ENCODE results near the gene GGCX.
A peak's percentile ranks its signal among the peaks of the same experiment; 100 is the strongest.

The GGCX gene

DNA sequence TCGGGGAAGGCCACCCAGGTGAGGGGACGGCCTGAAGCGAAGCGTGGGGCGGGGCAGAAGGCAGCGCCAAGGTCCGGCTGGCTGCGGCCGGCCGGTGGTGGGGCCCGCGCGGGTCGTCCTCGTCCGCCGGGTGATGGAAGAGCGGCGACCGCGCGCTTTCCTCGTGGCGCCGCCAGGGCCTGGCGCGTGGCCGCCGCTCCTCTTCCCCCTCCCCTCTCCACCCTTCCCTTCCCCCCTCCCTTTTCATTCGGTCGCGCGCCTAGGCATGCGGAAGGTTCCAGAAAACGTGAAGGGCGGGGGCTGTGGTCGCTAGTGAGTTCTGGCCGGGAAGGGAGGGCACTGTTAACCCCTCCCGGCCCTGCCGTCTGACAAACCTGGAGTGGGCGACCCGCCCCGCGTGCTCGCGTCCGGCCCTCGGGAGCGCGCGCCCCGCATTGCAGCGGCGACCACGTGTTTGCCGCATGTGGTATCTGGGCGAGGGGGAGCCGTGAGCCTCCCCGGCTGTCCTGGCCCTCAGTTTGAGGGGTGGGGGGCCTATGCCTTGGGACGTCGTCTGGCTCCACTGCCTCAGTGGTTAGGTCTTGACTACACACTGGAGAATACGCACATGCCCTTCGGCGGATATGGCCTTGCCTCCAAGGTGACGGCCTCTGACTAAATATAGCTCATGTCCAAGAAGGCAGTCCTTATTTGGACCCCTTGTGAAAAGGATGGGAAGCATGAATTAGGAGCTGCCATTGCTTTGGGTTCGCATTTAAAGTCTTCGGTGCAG is 21.7 kb downstream of the GGCX start:
- peak; percentile 76 for DNase-seq

DNA sequence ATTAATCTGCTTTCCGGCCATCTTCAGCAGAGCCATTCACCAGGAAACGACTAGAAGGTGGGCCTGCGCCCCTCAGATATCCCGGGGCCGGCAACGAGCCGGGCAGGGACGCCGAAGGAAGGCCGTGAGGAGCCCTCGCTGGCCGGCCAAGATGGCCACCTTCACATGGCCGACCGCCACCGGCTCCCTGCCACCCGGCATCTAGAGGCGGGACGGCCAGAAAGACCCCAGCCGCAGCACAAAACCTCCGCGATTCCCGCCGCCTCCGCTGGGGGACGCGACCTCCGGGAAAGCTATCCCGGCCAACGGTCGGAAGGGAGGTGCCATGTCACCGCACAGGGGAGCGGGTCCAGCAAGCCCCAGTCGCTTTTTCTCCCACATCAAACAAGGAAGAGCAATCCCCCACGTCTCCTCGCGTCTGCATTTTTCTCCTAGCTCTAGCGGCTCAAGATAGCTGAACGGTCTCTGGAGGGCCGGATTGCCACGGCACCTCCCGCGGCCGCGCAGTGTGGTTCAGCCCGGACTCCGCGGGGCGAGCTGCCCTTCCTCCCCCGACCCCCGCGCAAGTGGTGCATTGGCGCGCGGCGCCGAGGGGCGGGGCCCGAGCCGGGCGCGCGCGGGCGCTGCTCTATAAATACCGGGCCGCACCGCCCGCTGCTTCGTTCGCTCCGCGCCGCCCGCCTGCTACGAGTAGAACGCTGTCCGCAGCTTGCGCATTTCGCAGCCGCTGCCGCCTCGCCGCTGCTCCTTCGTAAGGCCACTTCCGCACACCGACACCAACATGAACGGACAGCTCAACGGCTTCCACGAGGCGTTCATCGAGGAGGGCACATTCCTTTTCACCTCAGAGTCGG is 22.6 kb downstream of the GGCX start, which contains the start of gene MAT2A:
Gene MAT2A, plus strand, starts transcription at position 662 of the 854 bp plus-strand sequence. Its CDS starts 120 bp downstream, at position 782.
- DNase-seq = peak; percentile 91

- DNase-seq = peak; percentile 36
These were observed 23.4 kb downstream of the GGCX start for GRCh38 chr2:85537600-85538506.

- no peak for DNase-seq
These were observed 24.8 kb downstream of the GGCX start for GRCh38 chr2:85536479-85536878.

GRCh38 chr2:85534881-85535280 is 26.4 kb downstream of the GGCX start:
- DNase-seq = no peak

- DNase-seq = no peak
These were observed 27.2 kb downstream of the GGCX start for GRCh38 chr2:85534099-85534498.

- DNase-seq = no peak
These were observed 29.7 kb downstream of the GGCX start for GRCh38 chr2:85531589-85531988.

GRCh38 chr2:85529809-85530208 is 31.5 kb downstream of the GGCX start:
- no peak for DNase-seq

DNA sequence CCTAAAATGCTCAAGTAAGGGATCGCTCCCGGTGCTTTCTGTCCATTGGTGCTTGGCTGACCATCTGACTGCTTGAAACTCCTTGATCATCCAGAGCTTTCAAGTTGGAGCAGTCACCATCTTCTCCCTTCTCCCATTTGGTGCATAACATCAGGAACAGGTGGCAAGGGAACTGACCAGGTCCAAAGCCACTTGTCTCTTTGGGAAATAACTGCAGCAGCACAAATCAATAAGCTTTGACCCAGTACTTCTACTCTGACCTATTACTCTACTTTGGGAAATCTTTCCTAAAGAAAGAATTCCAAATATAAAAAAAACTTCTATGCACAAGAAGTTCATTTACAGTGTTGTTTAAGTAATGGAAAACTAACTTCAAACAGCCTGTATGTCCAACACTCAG is 32.9 kb downstream of the GGCX start:
- no peak for DNase-seq

GRCh38 chr2:85527787-85528186 is 33.5 kb downstream of the GGCX start:
- no peak for DNase-seq

- DNase-seq = no peak
These were observed 35.7 kb downstream of the GGCX start for GRCh38 chr2:85525567-85525966.

DNA sequence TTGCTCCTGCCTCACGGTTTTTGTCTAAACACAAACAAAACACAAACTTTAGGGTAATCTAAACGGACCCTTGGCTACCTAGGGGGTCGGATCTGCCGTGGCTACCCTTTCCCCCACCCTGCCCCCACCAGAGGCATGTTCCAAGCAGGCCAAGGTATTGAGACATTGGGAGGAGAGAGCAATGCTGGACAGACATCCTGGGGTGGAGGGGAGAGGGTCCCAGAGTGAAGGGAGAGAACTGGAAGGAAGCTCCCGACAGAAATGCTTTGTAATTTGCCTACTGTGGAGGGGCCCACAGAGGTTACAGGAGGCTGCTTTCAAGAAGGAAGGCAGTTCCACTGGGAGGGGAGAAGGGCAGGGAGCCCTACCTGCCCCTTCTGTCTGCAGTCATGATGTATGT is 36.3 kb downstream of the GGCX start:
- DNase-seq = no peak

GRCh38 chr2:85524336-85524908 is 36.9 kb downstream of the GGCX start:
- DNase-seq = no peak

- no peak for DNase-seq
These were observed 37.4 kb downstream of the GGCX start for GRCh38 chr2:85523903-85524335.

- DNase-seq = no peak
These were observed 38.0 kb downstream of the GGCX start for GRCh38 chr2:85523062-85523902.

DNA sequence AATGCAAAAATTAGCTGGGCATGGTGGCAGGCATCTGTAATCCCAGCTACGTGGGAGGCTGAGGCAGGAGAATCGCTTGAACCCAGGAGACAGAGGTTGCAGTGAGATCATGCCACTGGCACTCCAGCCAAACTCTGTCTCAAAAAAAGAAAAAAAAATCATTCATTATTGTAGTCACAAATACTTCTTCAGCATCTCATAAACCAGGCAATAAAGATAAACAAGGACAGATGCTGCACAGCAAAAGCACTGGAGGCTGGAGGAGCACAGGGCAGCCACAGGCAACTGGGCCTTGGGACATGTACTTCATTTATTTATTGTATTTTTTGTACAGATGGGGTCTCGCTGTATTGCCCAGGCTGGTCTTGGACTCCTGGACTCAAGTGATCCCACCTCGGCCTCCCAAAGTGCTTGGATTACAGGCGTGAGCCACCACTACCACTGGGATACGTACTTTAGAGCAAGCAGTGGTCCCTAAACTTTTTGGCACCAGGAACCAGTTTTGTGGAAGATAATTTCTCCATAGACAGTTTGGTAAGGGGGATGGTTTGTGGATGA is 39.1 kb downstream of the GGCX start:
- DNase-seq = no peak

DNA sequence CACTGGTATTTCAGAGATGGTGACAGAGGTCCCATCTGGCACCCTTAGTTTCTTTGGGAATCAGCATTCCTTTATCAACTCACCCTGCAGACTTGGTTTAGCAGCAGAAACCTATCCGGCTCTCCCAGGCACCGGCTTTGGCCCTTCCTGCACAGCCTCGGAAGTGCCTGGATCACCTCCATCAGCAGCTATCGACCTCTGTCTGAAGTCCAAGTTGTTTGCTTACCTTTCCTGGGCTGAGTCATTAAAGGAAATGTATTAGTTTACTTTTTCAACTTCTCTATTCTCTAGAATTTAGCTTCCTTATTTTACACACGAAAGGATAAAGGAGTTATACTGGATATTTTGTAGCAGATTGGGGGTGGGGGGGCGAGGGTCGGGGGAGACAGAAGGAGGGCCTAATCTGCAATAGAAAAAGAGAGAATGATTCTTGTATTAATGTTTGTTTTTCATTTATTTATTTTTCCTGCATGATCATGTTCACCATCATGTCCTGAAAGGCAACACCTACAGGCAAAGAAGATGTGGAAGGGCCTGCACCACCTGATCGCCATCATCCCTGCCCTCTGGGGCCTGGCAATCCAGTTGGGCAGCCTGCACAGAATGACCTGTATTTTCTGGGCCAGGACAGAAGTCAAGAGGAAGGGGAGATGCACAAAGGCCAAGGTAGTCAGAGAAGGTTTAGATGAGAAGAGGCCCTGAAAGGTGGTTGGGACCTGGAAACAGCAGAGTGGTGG is 44.5 kb downstream of the GGCX start:
- DNase-seq = no peak

DNA sequence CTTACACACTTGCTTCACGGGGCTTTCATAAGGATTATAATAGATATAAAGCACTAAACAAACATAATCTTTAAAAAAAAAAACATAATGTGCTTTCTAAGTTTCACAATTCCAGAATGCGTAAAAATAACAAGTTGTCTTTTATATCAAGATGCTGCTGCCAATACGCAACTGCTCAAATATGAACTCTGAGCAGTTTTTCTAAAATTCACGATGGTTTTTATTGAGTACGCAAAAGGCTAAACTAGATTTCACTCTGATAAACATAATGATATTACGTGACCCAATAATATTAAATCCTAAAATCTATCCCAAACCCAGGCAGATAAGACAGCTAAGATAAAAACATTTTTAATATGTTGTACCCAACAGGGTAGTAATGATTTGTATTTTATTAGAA is 47.0 kb downstream of the GGCX start:
- no peak for DNase-seq

DNA sequence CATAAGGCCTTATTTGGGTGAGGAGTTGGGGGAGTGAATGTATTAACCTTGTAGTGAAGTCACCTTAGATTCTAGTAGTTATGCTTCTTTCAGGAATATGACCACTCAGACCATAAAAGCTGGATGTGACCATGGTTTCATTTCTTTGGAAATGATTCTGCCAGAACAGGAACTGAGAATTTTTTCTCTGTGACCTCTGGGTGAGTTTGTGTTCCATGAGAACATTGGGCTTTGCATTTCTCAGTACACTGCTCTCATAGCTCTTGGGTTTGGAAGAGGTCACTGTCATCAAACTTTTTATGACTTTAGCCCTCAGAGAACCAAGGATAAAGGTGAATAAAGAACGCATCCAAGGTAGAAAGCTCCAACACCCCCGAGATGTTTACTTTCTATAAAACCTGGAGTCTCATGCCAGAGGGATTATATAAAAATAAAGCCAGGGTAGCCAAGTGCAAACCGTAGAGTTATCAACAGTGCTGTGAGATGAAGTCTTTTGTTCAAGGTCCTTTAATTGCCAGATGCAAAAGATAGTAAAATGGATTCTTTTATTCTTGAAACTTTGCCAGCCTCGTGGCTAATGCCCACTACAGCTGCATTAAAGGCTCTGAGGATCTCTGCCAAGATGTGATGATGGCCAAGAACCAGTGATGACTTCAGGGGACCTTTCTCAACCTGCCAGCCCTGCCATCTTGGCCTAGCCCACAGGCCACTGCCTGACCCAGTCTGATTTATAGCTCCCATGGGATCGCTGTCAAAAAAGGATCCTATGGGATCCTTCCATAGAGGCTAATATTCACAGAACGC is 50.1 kb downstream of the GGCX start:
- no peak for DNase-seq

- DNase-seq = no peak
These were observed 54.5 kb downstream of the GGCX start for GRCh38 chr2:85506768-85507181.

Measured in NK-92 treated with Interleukin-12 subunit alpha and Interleukin-12 subunit beta, amount 100 ng/mL, for 24 hours (cell line).